Osteoblast (primary cell): ENCODE measurements around the gene TTC1. TPM values are rescaled to one million over a fixed set of nuclear protein-coding genes. Genes with fewer than 3 reads are reported as not detected.
A peak's percentile ranks its signal among the peaks of the same experiment; 100 is the strongest.

Experiments
- DNase-seq: peaks from one replicate; pipeline ENCODE4 v3.0.0; 2011; ENCODE audit warnings: low spot score, mixed read lengths; ENCODE audit not compliant: insufficient read length; ENCODE audit errors: missing footprints
- H2AFZ ChIP-seq: 2 replicates; pipeline ENCODE4 v1.6.0; 2011; ENCODE audit warnings: mild to moderate bottlenecking, low read length
- H3K27ac ChIP-seq: 2 replicates; pipeline ENCODE4 v1.5.1; 2011; ENCODE audit warnings: mild to moderate bottlenecking, low read depth, low read length, moderate library complexity
- H3K27me3 ChIP-seq: 2 replicates; pipeline ENCODE4 v1.6.0; 2012; ENCODE audit warnings: mild to moderate bottlenecking, control low read depth, inconsistent platforms, low read length, moderate library complexity; ENCODE audit not compliant: insufficient read depth
- H3K36me3 ChIP-seq: 2 replicates; pipeline ENCODE4 v1.5.1; 2011; ENCODE audit warnings: mild to moderate bottlenecking, low read length, control low read depth, moderate library complexity; ENCODE audit not compliant: insufficient read depth
- H3K4me1 ChIP-seq: 2 replicates; pipeline ENCODE4 v1.5.1; 2011; ENCODE audit warnings: mild to moderate bottlenecking, low read length, control low read depth, moderate library complexity; ENCODE audit not compliant: insufficient read depth
- H3K4me2 ChIP-seq: 2 replicates; pipeline ENCODE4 v1.6.0; 2011; ENCODE audit warnings: mild to moderate bottlenecking, low read length; ENCODE audit not compliant: insufficient read depth
- H3K4me3 ChIP-seq: fragments of 200-600 bp; sonication (generic); 3 replicates; pipeline ENCODE4 v1.5.1; 2012; ENCODE audit warnings: mild to moderate bottlenecking, low read length, inconsistent platforms; ENCODE audit not compliant: insufficient read depth
- H3K79me2 ChIP-seq: 2 replicates; pipeline ENCODE4 v1.6.0; 2012; ENCODE audit warnings: mild to moderate bottlenecking, low read length, control low read depth, inconsistent platforms; ENCODE audit not compliant: insufficient read depth
- H3K9me3 ChIP-seq: 2 replicates; pipeline ENCODE4 v1.5.1; 2011; ENCODE audit warnings: low read depth, low read length, control low read depth
- H4K20me1 ChIP-seq: 2 replicates; pipeline ENCODE4 v1.6.0; 2012; ENCODE audit warnings: mild to moderate bottlenecking, low read length, control low read depth; ENCODE audit not compliant: insufficient read depth
- CTCF ChIP-seq: IDR thresholded peaks from 2 replicates; pipeline ENCODE4 v1.5.1; 2011; ENCODE audit warnings: mild to moderate bottlenecking, low read depth, low read length, moderate library complexity; ENCODE audit errors: extremely low read depth
- total RNA-seq: library from RNA; depleted of rRNA; stranded (reverse); fragments of >200 nt; gene quantifications from 2 replicates; pipeline ENCODE4 v1.2.3, GENCODE V29; 2012

Gene TTC1
- total RNA-seq, 1 donor = 49.9 TPM

DNA sequence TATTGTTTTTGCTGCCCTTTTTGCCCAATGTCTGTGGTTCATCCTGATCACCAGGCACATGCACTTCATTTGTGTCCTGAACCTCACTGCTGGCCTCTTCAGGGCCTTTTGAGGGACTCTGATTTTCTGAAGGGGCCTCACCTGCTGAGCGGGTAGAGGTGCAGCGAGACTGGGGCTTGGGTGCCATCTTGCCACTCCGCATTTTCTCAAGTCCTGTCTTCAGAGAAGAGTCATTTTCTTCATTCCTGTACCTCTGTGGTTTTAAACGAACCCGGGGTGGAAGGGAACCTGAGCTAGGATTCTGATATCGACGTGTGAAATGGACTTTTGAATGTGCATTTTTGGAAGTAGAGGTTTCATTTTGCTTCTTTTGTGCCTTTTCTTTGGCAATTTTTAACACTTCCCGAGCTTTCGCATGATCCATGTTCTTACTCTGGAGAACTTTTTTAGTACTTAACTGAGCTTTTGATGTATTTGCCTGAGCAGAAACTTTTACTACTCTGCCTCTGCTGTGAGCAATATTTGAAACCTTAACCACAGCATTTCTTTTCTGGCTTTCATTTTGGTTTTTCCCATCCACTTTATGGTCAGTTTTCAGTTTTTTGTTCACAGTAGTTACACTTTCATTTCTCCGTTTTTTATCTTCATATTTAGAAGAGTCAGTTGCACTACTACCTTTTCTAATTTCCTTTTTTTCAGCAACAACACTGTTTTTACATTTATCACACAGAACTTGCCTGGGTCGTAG is 84.2 kb downstream of the TTC1 start:
- peaks cover 50% of the 10 kb centered on the region for H3K79me2 ChIP-seq
- no peak overlapping the region for H3K27ac ChIP-seq
- H3K27me3 ChIP-seq = no peaks in the 10 kb centered on the region
- H2AFZ ChIP-seq = no peak overlapping the region
- peaks cover 22% of the 10 kb centered on the region for H3K36me3 ChIP-seq
- H3K4me2 ChIP-seq = no peak overlapping the region
- peaks cover 13% of the 10 kb centered on the region for H3K4me1 ChIP-seq
- H3K9me3 ChIP-seq = no peaks in the 10 kb centered on the region
- no peak for TF ChIP-seq CTCF
- DNase-seq = no peak
- peaks cover 4% of the 10 kb centered on the region for H4K20me1 ChIP-seq
- H3K4me3 ChIP-seq = no peak overlapping the region

DNA sequence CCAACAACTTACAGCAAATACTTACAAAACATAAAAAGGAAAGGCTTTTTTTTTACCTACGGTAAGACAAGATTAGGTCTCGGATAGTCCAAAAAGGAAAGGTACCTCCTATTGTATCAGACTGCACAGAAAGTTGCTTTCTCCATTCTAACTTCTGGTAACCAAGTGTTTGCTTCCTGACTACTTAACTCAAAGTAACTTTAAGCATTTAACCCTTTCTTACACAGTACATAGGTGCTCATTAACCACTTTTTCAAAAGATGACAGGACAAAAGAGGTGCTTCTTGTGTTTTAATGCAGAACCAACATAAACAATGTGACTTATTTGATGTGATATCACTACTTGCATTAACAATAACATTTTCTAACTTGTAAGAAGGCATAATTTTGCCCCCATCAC is 87.2 kb downstream of the TTC1 start:
- no peaks in the 10 kb centered on the region for H4K20me1 ChIP-seq
- no peak overlapping the region for H3K4me3 ChIP-seq
- no peak overlapping the region for H3K4me2 ChIP-seq
- H3K9me3 ChIP-seq = no peaks in the 10 kb centered on the region
- DNase-seq = no peak
- H3K79me2 ChIP-seq = peaks cover 73% of the 10 kb centered on the region
- no peaks in the 10 kb centered on the region for H3K27me3 ChIP-seq
- no peak overlapping the region for H3K27ac ChIP-seq
- peaks cover 14% of the 10 kb centered on the region for H3K4me1 ChIP-seq
- H3K36me3 ChIP-seq = peaks cover 30% of the 10 kb centered on the region
- H2AFZ ChIP-seq = no peak overlapping the region
- no peak for TF ChIP-seq CTCF

- Histone ChIP-seq H3K36me3 (peaks cover 27% of the 10 kb centered on the region), H2AFZ (no peak overlapping the region), H3K4me1 (peaks cover 9% of the 10 kb centered on the region), H3K4me2 (no peak overlapping the region), H3K27me3 (no peaks in the 10 kb centered on the region), H3K9me3 (no peaks in the 10 kb centered on the region), H3K4me3 (no peak overlapping the region), H4K20me1 (no peaks in the 10 kb centered on the region), H3K27ac (peak overlapping the region; percentile 56), H3K79me2 (peaks cover 76% of the 10 kb centered on the region)
- no peak for DNase-seq
- TF ChIP-seq CTCF = no peak
These were observed 89.1 kb downstream of the TTC1 start for GRCh38 chr5:160097991-160098390.

GRCh38 chr5:160105686-160106360 is 96.9 kb downstream of the TTC1 start:
- peaks cover 8% of the 10 kb centered on the region for H4K20me1 ChIP-seq
- no peaks in the 10 kb centered on the region for H3K9me3 ChIP-seq
- no peaks in the 10 kb centered on the region for H3K4me1 ChIP-seq
- H3K79me2 ChIP-seq = peaks cover 87% of the 10 kb centered on the region
- H2AFZ ChIP-seq = no peak overlapping the region
- peak overlapping the region; percentile 33 for H3K27ac ChIP-seq
- no peak for TF ChIP-seq CTCF
- no peak overlapping the region for H3K4me3 ChIP-seq
- DNase-seq = peak; percentile 22
- no peaks in the 10 kb centered on the region for H3K27me3 ChIP-seq
- peaks cover 20% of the 10 kb centered on the region for H3K36me3 ChIP-seq
- H3K4me2 ChIP-seq = no peak overlapping the region
